T-cell (primary cell): ENCODE results near the gene FUT1. TPM values are rescaled to one million over a fixed set of nuclear protein-coding genes. Genes with fewer than 3 reads are reported as not detected.

Experiments used
- ATAC-seq, 4 experiments: fragments of 200-7000 bp in 3 of 4; fragments of 150-1000 bp in 1 of 4; cut with Tn5 transposase; replicated peaks in 1 of 4; 1 replicate in 3 of 4; 2 replicates in 1 of 4; pipeline ENCODE4 v1.10.0; 2021; ENCODE audit warnings: moderate library complexity in 3 of 4, mild to moderate bottlenecking in 2 of 4, moderate number of reproducible peaks in 1 of 4
- CTCF ChIA-PET, 2 donors: fragments of 300-600 bp; sonication (Branson Sonifier 250); formaldehyde crosslinking; loops; one replicate each; lab custom pipeline; 2022; ENCODE audit warnings: antibody characterized with exemption in 2 of 2; lab: Charles Lee
- POLR2A ChIA-PET, 2 donors: fragments of 300-600 bp; sonication (Branson Sonifier 250); formaldehyde crosslinking; loops; one replicate each; lab custom pipeline; 2022; ENCODE audit warnings: antibody characterized with exemption in 2 of 2; lab: Charles Lee
- DNase-seq, 35 experiments: peaks; one replicate each; pipeline versions ENCODE4 v3.0.0 to v3.0.0-alpha.2; 2013 to 2023
- H3K27ac ChIP-seq: one replicate; pipeline ENCODE4 v1.5.1; 2013; ENCODE audit warnings: low read length
- H3K27me3 ChIP-seq, 2 experiments: replicated peaks in 1 of 2; 1 replicate in 1 of 2; 2 replicates in 1 of 2; pipeline versions ENCODE4 v1.6.1 to v1.7.0; 2013; ENCODE audit warnings: low read length in 1 of 2, mixed read lengths in 1 of 2; ENCODE audit not compliant: control insufficient read depth in 2 of 2, insufficient read depth in 2 of 2; ENCODE audit errors: extremely low read depth in 1 of 2
- H3K36me3 ChIP-seq, 2 donors: 1 replicate in 1 of 2; 2 replicates in 1 of 2; pipeline versions ENCODE4 v1.6.1 to v1.7.0; 2013; ENCODE audit warnings: low read length in 1 of 2; ENCODE audit not compliant: control insufficient read depth in 2 of 2, insufficient read depth in 1 of 2; ENCODE audit errors: extremely low read depth in 1 of 2
- H3K4me1 ChIP-seq, 2 experiments: 1 replicate in 1 of 2; 2 replicates in 1 of 2; pipeline versions ENCODE4 v1.6.1 to v1.7.0; 2013; ENCODE audit warnings: low read length in 2 of 2, mixed read lengths in 1 of 2; ENCODE audit not compliant: insufficient read depth in 2 of 2, control insufficient read depth in 1 of 2; ENCODE audit errors: extremely low read depth in 1 of 2
- H3K4me3 ChIP-seq, 2 donors: 1 replicate in 1 of 2; 2 replicates in 1 of 2; pipeline versions ENCODE4 v1.5.1 to v1.7.0; 2013; ENCODE audit warnings: mild to moderate bottlenecking in 2 of 2, low read length in 1 of 2, moderate library complexity in 1 of 2; ENCODE audit not compliant: control insufficient read depth in 1 of 2; ENCODE audit errors: extremely low read depth in 1 of 2
- H3K9me3 ChIP-seq: 2 replicates; pipeline ENCODE4 v1.7.0; 2013
- H3K27ac Mint-ChIP-seq, 2 donors: one replicate each; pipeline ENCODE4 v1.8.0; 2020 to 2021; ENCODE audit warnings: mild to moderate bottlenecking in 2 of 2, mixed read lengths in 2 of 2
- H3K27me3 Mint-ChIP-seq, 2 donors: one replicate each; pipeline ENCODE4 v1.8.0; 2021 to 2022; ENCODE audit warnings: mixed read lengths in 2 of 2
- H3K36me3 Mint-ChIP-seq: one replicate; pipeline ENCODE4 v1.8.0; 2021; ENCODE audit warnings: mixed read lengths
- H3K4me1 Mint-ChIP-seq, 3 donors: one replicate each; pipeline ENCODE4 v1.8.0; 2020 to 2022; ENCODE audit warnings: mixed read lengths in 3 of 3, mild to moderate bottlenecking in 1 of 3
- H3K4me3 Mint-ChIP-seq, 3 donors: one replicate each; pipeline ENCODE4 v1.8.0; 2020 to 2022; ENCODE audit warnings: mild to moderate bottlenecking in 3 of 3, mixed read lengths in 3 of 3, moderate library complexity in 3 of 3
- H3K9me3 Mint-ChIP-seq, 3 donors: one replicate each; pipeline ENCODE4 v1.8.0; 2020 to 2022; ENCODE audit warnings: mixed read lengths in 3 of 3
- WGBS: methylation state at CpG from one replicate; pipeline ENCODE4 v1.1.5; 2013; ENCODE audit warnings: missing lambda C conversion rate; ENCODE audit not compliant: insufficient coverage; 5-methylcytosine and 5-hydroxymethylcytosine counted together
- total RNA-seq, 35 experiments: library from RNA in 6 of 35; stranded (reverse) in 6 of 35; fragments of 120-200 nt in 1 of 35; gene quantifications; one replicate each; pipeline versions ENCODE4 v1.2.1 to v1.2.4 and lab custom pipeline; 2013 to 2026

Gene FUT1
- total RNA-seq, 5 donors from 2014 or later (not counting 1 experiment from before 2014, with no cell fraction given) = 0.09 to 0.28 (median 0.15) TPM

DNA sequence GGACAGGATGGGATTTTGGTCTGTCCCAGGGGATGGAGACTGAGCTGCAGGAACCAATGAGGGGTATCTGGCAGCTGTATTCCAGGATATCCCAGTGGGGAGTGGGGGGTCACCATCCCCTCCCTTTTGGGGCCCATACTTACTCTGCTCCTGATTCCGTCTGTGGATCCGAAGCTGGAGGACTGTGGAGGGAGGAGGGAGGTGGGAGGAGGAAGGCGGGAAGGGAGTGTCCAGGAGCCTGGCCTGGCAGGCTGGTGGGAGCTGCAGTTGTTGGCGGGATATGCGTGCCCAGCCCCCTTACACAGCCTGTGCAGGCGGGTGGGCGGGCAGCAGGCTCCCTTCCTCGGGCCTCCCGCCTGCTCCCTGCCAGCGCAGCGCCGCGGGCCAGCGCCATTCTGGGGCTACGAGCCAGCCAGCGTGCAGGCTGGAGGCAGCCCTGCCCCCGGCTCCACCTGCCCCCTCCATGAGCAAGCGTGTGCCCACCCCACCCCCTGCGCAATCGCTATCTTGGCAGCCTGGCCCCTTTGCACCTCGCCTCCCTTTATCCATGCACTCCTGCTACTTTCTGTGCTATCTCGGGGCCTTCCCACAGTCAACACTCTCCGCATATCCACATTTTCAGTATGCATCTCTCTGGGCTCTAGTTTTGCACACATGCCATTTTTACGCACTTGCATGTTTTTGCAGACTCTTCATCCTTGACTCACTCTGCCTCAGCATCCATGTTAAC is 35.7 kb downstream of the FUT1 start:
- Mint-ChIP-seq H3K27me3 (no peaks in the 10 kb centered on the region), H3K4me1 (peaks cover 24 to 32% (median 26%) of the 10 kb centered on the region in 3 donors), H3K36me3 (no peaks in the 10 kb centered on the region), H3K27ac (no peak overlapping the region), H3K4me3 (no peak overlapping the region), H3K9me3 (no peaks in the 10 kb centered on the region)
- peaks cover 5 to 36% of the 10 kb centered on the region in 2 experiments for H3K4me1 ChIP-seq
- no peaks in the 10 kb centered on the region for H3K9me3 ChIP-seq
- H3K27me3 ChIP-seq = no peaks in the 10 kb centered on the region
- CTCF ChIA-PET = no interaction called here
- WGBS = 68% methylated on average over 21 of the region's 24 CpGs
- no peak overlapping the region for H3K27ac ChIP-seq
- ATAC-seq = no peak
- DNase-seq = no peak
- no peak overlapping the region for H3K4me3 ChIP-seq
- POLR2A ChIA-PET = no interaction called here
- no peaks in the 10 kb centered on the region for H3K36me3 ChIP-seq

- Histone ChIP-seq H3K9me3 (no peaks in the 10 kb centered on the region), H3K4me3 (no peak overlapping the region), H3K27me3 (no peaks in the 10 kb centered on the region), H3K36me3 (no peaks in the 10 kb centered on the region), H3K4me1 (peaks cover 2 to 26% of the 10 kb centered on the region in 2 experiments), H3K27ac (no peak overlapping the region)
- no peaks in the 10 kb centered on the region for H3K27me3 Mint-ChIP-seq
- H3K4me3 Mint-ChIP-seq = peak overlapping the region; percentile 49 to 85 (median 62)
- no peaks in the 10 kb centered on the region for H3K36me3 Mint-ChIP-seq
- ChIA-PET CTCF (no interaction called here), POLR2A (no interaction called here)
- ATAC-seq = no peak
- 95% methylated on average over 16 of the region's 19 CpGs for WGBS
- DNase-seq = no peak
- no peaks in the 10 kb centered on the region for H3K9me3 Mint-ChIP-seq
- H3K4me1 Mint-ChIP-seq = peaks cover 20 to 25% (median 21%) of the 10 kb centered on the region in 3 donors
- H3K27ac Mint-ChIP-seq = peak overlapping the region in 1 of 2 donors; percentile 39
These were observed 36.7 kb downstream of the FUT1 start for GRCh38 chr19:48715681-48716171.

- Histone ChIP-seq H3K27ac (peak overlapping the region; percentile 69), H3K36me3 (no peaks in the 10 kb centered on the region), H3K27me3 (no peaks in the 10 kb centered on the region), H3K9me3 (no peaks in the 10 kb centered on the region), H3K4me3 (peak overlapping the region; percentile 60 to 62), H3K4me1 (peaks cover 2 to 21% of the 10 kb centered on the region in 2 experiments)
- Mint-ChIP-seq H3K9me3 (no peaks in the 10 kb centered on the region), H3K27ac (peak overlapping the region; percentile 55 to 78), H3K27me3 (no peaks in the 10 kb centered on the region), H3K4me3 (peak overlapping the region; percentile 84 to 86 (median 85)), H3K36me3 (no peaks in the 10 kb centered on the region), H3K4me1 (peaks cover 16 to 21% (median 17%) of the 10 kb centered on the region in 3 donors)
- 80% methylated on average over 23 of the region's 26 CpGs for WGBS
- no peak for ATAC-seq
- CTCF ChIA-PET = interaction anchor here in 1 of 2 donors (0.7 kb wide), 1 partner anchor 21 kb away, joined by 4 read pairs; no protein-coding TSS in a partner anchor
- DNase-seq = no peak
- POLR2A ChIA-PET = no interaction called here
These were observed 37.4 kb downstream of the FUT1 start for GRCh38 chr19:48714759-48715675.

GRCh38 chr19:48713864-48714755 is 38.3 kb downstream of the FUT1 start:
- H3K27ac ChIP-seq = peak overlapping the region; percentile 69
- ATAC-seq (peak; percentile 92 to 95 (median 94)), DNase-seq (peak; percentile 90 to 98 (median 95))
- CTCF ChIA-PET = interaction anchor here (0.5 to 0.7 kb wide), 2 partner anchors 22 to 114 kb away, joined by 3 to 4 read pairs; no protein-coding TSS in a partner anchor
- peak overlapping the region; percentile 60 to 74 for H3K4me3 ChIP-seq
- no peaks in the 10 kb centered on the region for H3K9me3 ChIP-seq
- POLR2A ChIA-PET = interaction anchor here in 1 of 2 donors (0.5 kb wide), 1 partner anchor 17 kb away, joined by 8 read pairs; no protein-coding TSS in a partner anchor
- 1% methylated on average over 57 of the region's 67 CpGs for WGBS
- peak overlapping the region; percentile 79 to 80 for H3K27ac Mint-ChIP-seq
- H3K36me3 ChIP-seq = no peaks in the 10 kb centered on the region
- no peaks in the 10 kb centered on the region for H3K9me3 Mint-ChIP-seq
- H3K4me1 Mint-ChIP-seq = peaks cover 16 to 21% (median 17%) of the 10 kb centered on the region in 3 donors
- peak overlapping the region; percentile 84 to 86 (median 85) for H3K4me3 Mint-ChIP-seq
- no peaks in the 10 kb centered on the region for H3K27me3 Mint-ChIP-seq
- peaks cover 2 to 21% of the 10 kb centered on the region in 2 experiments for H3K4me1 ChIP-seq
- H3K36me3 Mint-ChIP-seq = no peaks in the 10 kb centered on the region
- no peaks in the 10 kb centered on the region for H3K27me3 ChIP-seq

DNA sequence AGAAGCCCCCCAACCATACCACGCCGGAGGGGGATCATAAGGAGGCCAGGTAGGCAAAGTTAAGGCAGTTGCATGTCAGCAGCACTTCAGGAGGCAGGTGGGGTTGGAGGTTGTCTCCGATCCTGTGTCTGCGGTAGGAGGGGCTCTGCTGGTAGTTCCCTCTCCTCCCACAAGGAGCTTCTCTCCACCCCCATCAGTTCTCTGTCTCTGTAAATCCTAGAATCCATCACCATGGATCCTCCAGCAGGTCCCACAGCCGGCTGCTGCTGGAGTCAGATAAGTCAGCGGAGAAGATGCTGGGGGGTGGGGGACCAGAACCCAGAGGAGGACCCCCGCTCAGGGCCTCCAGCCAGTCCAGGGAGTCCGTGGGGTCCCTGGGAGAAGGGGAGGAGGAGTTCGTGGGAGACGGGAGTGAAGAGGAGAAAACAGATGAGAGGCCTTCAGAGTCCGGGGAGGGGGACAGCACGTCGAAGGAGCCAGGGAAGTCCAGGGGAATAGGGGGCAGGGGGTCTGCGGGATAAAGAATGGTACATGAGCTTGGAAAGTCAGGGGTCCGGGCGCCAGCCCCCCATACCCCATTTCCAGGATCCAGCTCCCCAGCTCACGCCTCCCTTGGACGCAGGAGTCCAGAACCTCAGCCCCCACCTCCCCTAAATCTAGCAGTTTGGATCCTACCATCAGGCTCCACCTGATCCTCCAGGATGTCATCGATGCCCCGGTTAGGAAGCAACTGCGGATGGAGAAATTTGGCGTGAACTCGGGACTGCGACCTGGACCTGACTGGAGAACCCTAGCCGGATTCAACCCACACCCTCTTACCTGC is 39.2 kb downstream of the FUT1 start:
- Histone ChIP-seq H3K36me3 (no peaks in the 10 kb centered on the region), H3K4me1 (peaks cover 2 to 21% of the 10 kb centered on the region in 2 experiments), H3K4me3 (peak overlapping the region; percentile 60 to 74), H3K27ac (no peak overlapping the region), H3K27me3 (no peaks in the 10 kb centered on the region), H3K9me3 (no peaks in the 10 kb centered on the region)
- Mint-ChIP-seq H3K4me3 (peak overlapping the region; percentile 84 to 86 (median 85)), H3K9me3 (no peaks in the 10 kb centered on the region), H3K27me3 (no peaks in the 10 kb centered on the region), H3K27ac (peak overlapping the region in 1 of 2 donors; percentile 79), H3K36me3 (no peaks in the 10 kb centered on the region), H3K4me1 (peaks cover 17 to 20% (median 18%) of the 10 kb centered on the region in 3 donors)
- POLR2A ChIA-PET = no interaction called here
- ATAC-seq (no peak), DNase-seq (peak in 1 of 35 experiments; percentile 33)
- WGBS = 5% methylated on average over 13 of the region's 25 CpGs
- CTCF ChIA-PET = interaction anchor here in 1 of 2 donors (0.5 to 0.8 kb wide), 2 partner anchors 75 to 643 kb away, joined by 3 to 7 read pairs; no protein-coding TSS in a partner anchor
